Neural cell (in vitro differentiated cells): ENCODE results near the gene JOSD1. TPM values are rescaled to one million over a fixed set of nuclear protein-coding genes. Genes with fewer than 3 reads are reported as not detected.

Experiments
- H2AFZ ChIP-seq: fragments of 200-600, 300-800 bp; sonication (generic), shearing (Covaris generic); 2 replicates; pipeline ENCODE4 v1.6.0; 2014; ENCODE audit warnings: low read depth, mild to moderate bottlenecking, antibody characterized with exemption, low read length, moderate library complexity
- H3F3A ChIP-seq: fragments of 200-600 bp; shearing (Covaris generic); 2 replicates; pipeline ENCODE4 v1.6.1; 2016; ENCODE audit warnings: mild to moderate bottlenecking, moderate library complexity, mixed read lengths, antibody characterized with exemption, low read length; ENCODE audit not compliant: insufficient read depth, poor library complexity, severe bottlenecking
- H3K27ac ChIP-seq: fragments of 200-600, 300-800 bp; sonication (generic), shearing (Covaris generic); 2 replicates; pipeline ENCODE4 v1.5.1; 2014; ENCODE audit warnings: mild to moderate bottlenecking, low read length, moderate library complexity
- H3K27me3 ChIP-seq: fragments of 300-800, 200-600 bp; sonication (generic), shearing (Covaris generic); 2 replicates; pipeline ENCODE4 v1.6.0; 2014; ENCODE audit warnings: mild to moderate bottlenecking, low read depth, low read length, moderate library complexity; ENCODE audit not compliant: insufficient read depth
- H3K36me3 ChIP-seq: fragments of 300-800, 200-600 bp; sonication (generic), shearing (Covaris generic); 2 replicates; pipeline ENCODE4 v1.5.1; 2014; ENCODE audit warnings: mild to moderate bottlenecking, antibody characterized with exemption, low read length, moderate library complexity; ENCODE audit not compliant: insufficient read depth
- H3K4me2 ChIP-seq: fragments of 300-800, 200-600 bp; sonication (generic), shearing (Covaris generic); 2 replicates; pipeline ENCODE4 v1.6.0; 2014; ENCODE audit warnings: mild to moderate bottlenecking, low read length
- H3K4me3 ChIP-seq: fragments of 300-800, 200-600 bp; sonication (generic), shearing (Covaris generic); 2 replicates; pipeline ENCODE4 v1.5.1; 2014; ENCODE audit warnings: mild to moderate bottlenecking, low read length, moderate library complexity
- H3K79me2 ChIP-seq: fragments of 200-600 bp; shearing (Covaris generic); replicated peaks from 2 replicates; pipeline ENCODE4 v1.6.0; 2014; ENCODE audit warnings: mild to moderate bottlenecking, low read length, moderate library complexity; ENCODE audit not compliant: insufficient read depth
- H3K9ac ChIP-seq: fragments of 300-800, 200-600 bp; sonication (generic), shearing (Covaris generic); 2 replicates; pipeline ENCODE4 v1.6.1; 2016; ENCODE audit warnings: mild to moderate bottlenecking, low read length, mixed read lengths
- H3K9me2 ChIP-seq: fragments of 200-600 bp; shearing (Covaris generic); 2 replicates; pipeline ENCODE4 v1.6.1; 2016; ENCODE audit warnings: mild to moderate bottlenecking, low read length, mixed read lengths; ENCODE audit not compliant: insufficient read depth
- H3K9me3 ChIP-seq: fragments of 200-600, 300-800 bp; sonication (generic), shearing (Covaris generic); 2 replicates; pipeline ENCODE4 v1.6.1; 2016; ENCODE audit warnings: mild to moderate bottlenecking, mixed run types, low read length, moderate library complexity, mixed read lengths
- H4K20me1 ChIP-seq: fragments of 200-600 bp; shearing (Covaris generic); 2 replicates; pipeline ENCODE4 v1.6.1; 2016; ENCODE audit warnings: mild to moderate bottlenecking, mixed run types; ENCODE audit not compliant: insufficient read depth
- CTCF ChIP-seq: fragments of 450-650 bp; IDR thresholded peaks from 2 replicates; pipeline ENCODE4 v1.5.1; 2014; ENCODE audit warnings: antibody characterized with exemption, mild to moderate bottlenecking, moderate library complexity; ENCODE audit not compliant: poor library complexity, severe bottlenecking
- EP300 ChIP-seq: fragments of 450-650 bp; conservative IDR thresholded peaks from 2 replicates; pipeline ENCODE4 v1.6.1; 2014; ENCODE audit warnings: antibody characterized with exemption, mild to moderate bottlenecking, moderate library complexity; ENCODE audit not compliant: poor library complexity, severe bottlenecking
- EZH2 ChIP-seq: fragments of 200-600, 300-800 bp; shearing (Covaris generic), sonication (generic); IDR thresholded peaks from 2 replicates; pipeline ENCODE4 v1.6.1; 2014; ENCODE audit warnings: antibody characterized with exemption, low read length, borderline replicate concordance, mild to moderate bottlenecking; ENCODE audit not compliant: insufficient read depth, poor library complexity, severe bottlenecking
- MXI1 ChIP-seq: fragments of 450-650 bp; conservative IDR thresholded peaks from 2 replicates; pipeline ENCODE4 v1.6.1; 2014; ENCODE audit warnings: antibody characterized with exemption, mild to moderate bottlenecking; ENCODE audit not compliant: poor library complexity, severe bottlenecking
- POLR2AphosphoS5 ChIP-seq: IDR thresholded peaks from 2 replicates; pipeline ENCODE4 v1.6.1; 2012
- RAD21 ChIP-seq: fragments of 450-650 bp; conservative IDR thresholded peaks from 2 replicates; pipeline ENCODE4 v1.6.1; 2014; ENCODE audit warnings: antibody characterized with exemption, mild to moderate bottlenecking, moderate library complexity
- REST ChIP-seq: IDR thresholded peaks from 2 replicates; pipeline ENCODE4 v1.6.1; 2012; ENCODE audit warnings: borderline replicate concordance
- SMC3 ChIP-seq: fragments of 450-650 bp; conservative IDR thresholded peaks from 2 replicates; pipeline ENCODE4 v1.6.1; 2014; ENCODE audit warnings: antibody characterized with exemption, mild to moderate bottlenecking, moderate library complexity; ENCODE audit not compliant: poor library complexity
- TAF1 ChIP-seq: IDR thresholded peaks from 2 replicates; pipeline ENCODE4 v1.6.1; 2012; ENCODE audit warnings: low read depth
- polyA plus RNA-seq: library from polyadenylated mRNA; depleted of rRNA; stranded (reverse); fragments of >200 nt; gene quantifications from 2 replicates; pipeline ENCODE4 v1.2.3, GENCODE V29; 2014

JOSD1 gene
- polyA plus RNA-seq, 1 donor from 2014 or later = 71.3 TPM

- H3K27me3 ChIP-seq = no peaks in the 10 kb centered on the region
- no peak overlapping the region for H2AFZ ChIP-seq
- no peaks in the 10 kb centered on the region for H3K79me2 ChIP-seq
- TF ChIP-seq SMC3 (no peak), CTCF (no peak)
- no peak overlapping the region for H3K4me2 ChIP-seq
- H3K9me2 ChIP-seq = no peaks in the 10 kb centered on the region
- H4K20me1 ChIP-seq = no peaks in the 10 kb centered on the region
- H3F3A ChIP-seq = no peaks in the 10 kb centered on the region
- H3K4me3 ChIP-seq = no peak overlapping the region
- H3K27ac ChIP-seq = no peak overlapping the region
- no peaks in the 10 kb centered on the region for H3K9me3 ChIP-seq
- peaks cover 16% of the 10 kb centered on the region for H3K36me3 ChIP-seq
- H3K9ac ChIP-seq = no peak overlapping the region
These were observed 40.8 kb upstream of the JOSD1 start for GRCh38 chr22:38741576-38741975.

GRCh38 chr22:38741166-38741565, 40.4 kb upstream of the JOSD1 start:
- H3K4me3 ChIP-seq = no peak overlapping the region
- no peaks in the 10 kb centered on the region for H3K9me2 ChIP-seq
- H3K27ac ChIP-seq = no peak overlapping the region
- TF ChIP-seq MXI1 = no peak
- TF ChIP-seq EP300 = no peak
- no peak for TF ChIP-seq TAF1
- no peak for TF ChIP-seq SMC3
- TF ChIP-seq POLR2AphosphoS5 = no peak
- TF ChIP-seq RAD21 = no peak
- no peak for TF ChIP-seq EZH2
- no peak for TF ChIP-seq REST
- no peak for TF ChIP-seq CTCF
- no peaks in the 10 kb centered on the region for H3F3A ChIP-seq
- no peaks in the 10 kb centered on the region for H3K27me3 ChIP-seq
- no peak overlapping the region for H3K4me2 ChIP-seq
- no peak overlapping the region for H3K9ac ChIP-seq
- H3K79me2 ChIP-seq = no peaks in the 10 kb centered on the region
- peaks cover 16% of the 10 kb centered on the region for H3K36me3 ChIP-seq
- no peaks in the 10 kb centered on the region for H4K20me1 ChIP-seq
- H3K9me3 ChIP-seq = no peaks in the 10 kb centered on the region
- H2AFZ ChIP-seq = no peak overlapping the region
